Astrocyte of the hippocampus (primary cell): Measurements from ENCODE around the gene SOBP.
A peak's percentile ranks its signal among the peaks of the same experiment; 100 is the strongest.
"Not testable (repeated sequence)": the region's sequence is repeated elsewhere in the genome, so short reads cannot be mapped to it uniquely, and the experiment has no call there.

ENCODE experiments used
- DNase-seq: peaks from one replicate; pipeline ENCODE4 v3.0.0; 2011; ENCODE audit warnings: low read depth, low spot score

SOBP gene

GRCh38 chr6:107553121-107553520 lies 63.2 kb downstream of the SOBP start:
- DNase-seq = not testable (repeated sequence)

GRCh38 chr6:107554326-107554725 lies 64.4 kb downstream of the SOBP start:
- no peak for DNase-seq

- DNase-seq = no peak
Measured at GRCh38 chr6:107554918-107555317, 65.0 kb downstream of the SOBP start.

GRCh38 chr6:107555449-107555848 lies 65.5 kb downstream of the SOBP start:
- no peak for DNase-seq

GRCh38 chr6:107556082-107556481 lies 66.2 kb downstream of the SOBP start:
- no peak for DNase-seq

GRCh38 chr6:107557698-107558097 lies 67.8 kb downstream of the SOBP start:
- DNase-seq = no peak

GRCh38 chr6:107560657-107561056 lies 70.7 kb downstream of the SOBP start:
- DNase-seq = no peak

GRCh38 chr6:107561306-107561705 lies 71.4 kb downstream of the SOBP start:
- no peak for DNase-seq

GRCh38 chr6:107563694-107564588 lies 74.0 kb downstream of the SOBP start:
- DNase-seq = no peak

- DNase-seq = no peak
Measured at GRCh38 chr6:107564589-107564951, 74.7 kb downstream of the SOBP start.

- DNase-seq = no peak
Measured at GRCh38 chr6:107565165-107565723, 75.3 kb downstream of the SOBP start.

GRCh38 chr6:107567643-107568042 lies 77.7 kb downstream of the SOBP start:
- no peak for DNase-seq

- no peak for DNase-seq
Measured at GRCh38 chr6:107569473-107569872, 79.6 kb downstream of the SOBP start.

- no peak for DNase-seq
Measured at GRCh38 chr6:107571354-107571753, 81.4 kb downstream of the SOBP start.

GRCh38 chr6:107572886-107573285 lies 83.0 kb downstream of the SOBP start:
- DNase-seq = no peak

GRCh38 chr6:107574856-107575255 lies 84.9 kb downstream of the SOBP start:
- DNase-seq = no peak

- DNase-seq = peak; percentile 44
Measured at GRCh38 chr6:107576852-107577251, 86.9 kb downstream of the SOBP start.

GRCh38 chr6:107578642-107579341 lies 88.9 kb downstream of the SOBP start:
- no peak for DNase-seq

GRCh38 chr6:107579456-107580056 lies 89.6 kb downstream of the SOBP start:
- no peak for DNase-seq

- DNase-seq = no peak
Measured at GRCh38 chr6:107582086-107582485, 92.2 kb downstream of the SOBP start.

GRCh38 chr6:107584726-107585125 lies 94.8 kb downstream of the SOBP start:
- DNase-seq = no peak

GRCh38 chr6:107585815-107586435 lies 96.0 kb downstream of the SOBP start:
- DNase-seq = no peak
